ENCODE measurements around the gene FRYL.

DNA sequence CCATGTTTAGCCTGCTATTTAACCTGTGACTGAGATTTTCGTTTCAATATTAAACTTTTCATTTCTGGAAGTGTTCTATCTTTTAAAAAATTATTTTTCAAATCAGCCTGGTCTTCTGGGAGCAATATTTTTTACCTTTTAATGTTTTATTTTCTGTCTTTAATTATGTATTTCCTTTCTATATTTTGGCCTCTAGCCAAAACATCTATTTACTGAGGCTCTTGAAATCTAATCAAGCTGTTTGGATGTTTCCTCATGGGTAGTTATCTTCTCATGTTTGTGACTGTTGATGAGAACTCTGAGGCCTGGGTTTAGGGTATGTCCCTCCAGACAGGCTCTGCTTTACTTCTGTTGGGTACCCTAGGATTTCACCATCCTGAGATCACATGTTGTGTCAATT lies 307.3 kb downstream of the FRYL start:
- TF ChIP-seq, protein P1, sequence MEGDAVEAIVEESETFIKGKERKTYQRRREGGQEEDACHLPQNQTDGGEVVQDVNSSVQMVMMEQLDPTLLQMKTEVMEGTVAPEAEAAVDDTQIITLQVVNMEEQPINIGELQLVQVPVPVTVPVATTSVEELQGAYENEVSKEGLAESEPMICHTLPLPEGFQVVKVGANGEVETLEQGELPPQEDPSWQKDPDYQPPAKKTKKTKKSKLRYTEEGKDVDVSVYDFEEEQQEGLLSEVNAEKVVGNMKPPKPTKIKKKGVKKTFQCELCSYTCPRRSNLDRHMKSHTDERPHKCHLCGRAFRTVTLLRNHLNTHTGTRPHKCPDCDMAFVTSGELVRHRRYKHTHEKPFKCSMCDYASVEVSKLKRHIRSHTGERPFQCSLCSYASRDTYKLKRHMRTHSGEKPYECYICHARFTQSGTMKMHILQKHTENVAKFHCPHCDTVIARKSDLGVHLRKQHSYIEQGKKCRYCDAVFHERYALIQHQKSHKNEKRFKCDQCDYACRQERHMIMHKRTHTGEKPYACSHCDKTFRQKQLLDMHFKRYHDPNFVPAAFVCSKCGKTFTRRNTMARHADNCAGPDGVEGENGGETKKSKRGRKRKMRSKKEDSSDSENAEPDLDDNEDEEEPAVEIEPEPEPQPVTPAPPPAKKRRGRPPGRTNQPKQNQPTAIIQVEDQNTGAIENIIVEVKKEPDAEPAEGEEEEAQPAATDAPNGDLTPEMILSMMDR (conservative IDR thresholded peaks at IDR 0.05; ENCODE audit: low read length) = no peak
- TF ChIP-seq EZH2phosphoT487 (IDR thresholded peaks at IDR 0.05; ENCODE audit: borderline replicate concordance, low read depth, low read length) = no peak

All from OCI-LY7 (cell line).